OCI-LY1 (cell line): Measurements from ENCODE around the gene SAAL1.

ENCODE experiments used
- H2AFZ ChIP-seq: fragments of 200-600 bp; sonication (generic), shearing (Covaris generic); 2 replicates; pipeline ENCODE4 v1.6.0; 2014; ENCODE audit warnings: antibody characterized with exemption, mild to moderate bottlenecking, low read length
- H3F3A ChIP-seq: fragments of 200-600 bp; sonication (generic), shearing (Covaris generic); 2 replicates; pipeline ENCODE4 v1.6.0; 2014; ENCODE audit warnings: mild to moderate bottlenecking, antibody characterized with exemption, low read length, moderate library complexity; ENCODE audit not compliant: insufficient read depth
- H3K27ac ChIP-seq: fragments of 200-600 bp; sonication (generic); 2 replicates; pipeline ENCODE4 v1.5.1; 2014; ENCODE audit warnings: low read length, mixed run types, mild to moderate bottlenecking, low read depth; ENCODE audit not compliant: poor library complexity, severe bottlenecking
- H3K27me3 ChIP-seq: fragments of 200-600 bp; sonication (generic); 2 replicates; pipeline ENCODE4 v1.6.0; 2014; ENCODE audit warnings: antibody characterized with exemption, mild to moderate bottlenecking, low read length, moderate library complexity; ENCODE audit not compliant: insufficient read depth
- H3K36me3 ChIP-seq: fragments of 200-600 bp; sonication (generic); 2 replicates; pipeline ENCODE4 v1.6.1; 2014; ENCODE audit warnings: mild to moderate bottlenecking, antibody characterized with exemption, low read length, moderate library complexity, mixed read lengths; ENCODE audit not compliant: insufficient read depth
- H3K4me1 ChIP-seq: fragments of 200-600 bp; sonication (generic); 2 replicates; pipeline ENCODE4 v1.5.1; 2014; ENCODE audit warnings: mild to moderate bottlenecking, low read length, moderate library complexity; ENCODE audit not compliant: insufficient read depth, severe bottlenecking
- H3K4me2 ChIP-seq: fragments of 200-600 bp; sonication (generic), shearing (Covaris generic); 2 replicates; pipeline ENCODE4 v1.6.1; 2014; ENCODE audit warnings: low read length
- H3K4me3 ChIP-seq: fragments of 200-600 bp; sonication (generic); 2 replicates; pipeline ENCODE4 v1.5.1; 2014; ENCODE audit warnings: low read length, low read depth, mild to moderate bottlenecking, mixed read lengths; ENCODE audit not compliant: poor library complexity, severe bottlenecking
- H3K79me2 ChIP-seq: fragments of 200-600 bp; shearing (Covaris generic); 2 replicates; pipeline ENCODE4 v1.6.1; 2016; ENCODE audit warnings: mixed run types, low read length, mixed read lengths; ENCODE audit not compliant: insufficient read depth
- H3K9ac ChIP-seq: fragments of 200-600 bp; sonication (generic), shearing (Covaris generic); 2 replicates; pipeline ENCODE4 v1.6.1; 2014; ENCODE audit warnings: mild to moderate bottlenecking, low read length, mixed read lengths
- H3K9me2 ChIP-seq: fragments of 200-600 bp; sonication (generic), shearing (Covaris generic); 2 replicates; pipeline ENCODE4 v1.6.1; 2014; ENCODE audit warnings: low read depth, mild to moderate bottlenecking, low read length, mixed read lengths
- H3K9me3 ChIP-seq: fragments of 200-600 bp; shearing (Covaris generic); 2 replicates; pipeline ENCODE4 v1.6.1; 2014; ENCODE audit warnings: low read length, mixed read lengths
- H4K20me1 ChIP-seq: fragments of 200-600 bp; sonication (generic), shearing (Covaris generic); 2 replicates; pipeline ENCODE4 v1.6.0; 2016; ENCODE audit warnings: mild to moderate bottlenecking, low read length; ENCODE audit not compliant: insufficient read depth
- CTCF ChIP-seq: fragments of 200-600 bp; sonication (generic), shearing (Covaris generic); IDR thresholded peaks from 2 replicates; pipeline ENCODE4 v1.5.1; 2017; ENCODE audit warnings: mild to moderate bottlenecking, antibody characterized with exemption, low read length, moderate library complexity, mixed read lengths
- EZH2 ChIP-seq: fragments of 200-600 bp; sonication (generic), shearing (Covaris generic); IDR thresholded peaks from 2 replicates; pipeline ENCODE4 v1.8.0; 2017; ENCODE audit warnings: borderline replicate concordance, mixed run types, mild to moderate bottlenecking, antibody characterized with exemption, low read length, moderate library complexity, mixed read lengths

The SAAL1 gene

DNA sequence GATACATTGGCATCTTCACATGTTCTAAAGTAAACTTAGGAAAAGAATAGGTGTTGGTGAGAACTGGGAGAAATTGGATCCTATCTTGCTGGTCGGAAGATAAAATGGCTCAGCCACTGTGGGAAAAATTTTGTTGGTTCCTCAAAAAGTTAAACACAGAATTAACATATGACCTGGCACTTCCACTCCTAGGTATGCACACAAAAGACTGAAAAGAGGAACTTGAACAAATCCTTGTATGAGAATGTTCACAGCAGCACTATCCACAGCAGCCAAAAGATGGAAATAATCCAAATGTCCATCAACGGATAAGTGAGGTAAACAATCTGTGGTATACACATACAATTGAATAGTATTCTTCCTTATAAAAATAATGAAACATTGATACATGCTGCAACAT, 55.0 kb downstream of the SAAL1 start:
- Histone ChIP-seq H3K9ac (no peak overlapping the region), H3K27ac (no peak overlapping the region), H4K20me1 (no peaks in the 10 kb centered on the region), H3K4me2 (no peak overlapping the region), H3K27me3 (peaks cover 6% of the 10 kb centered on the region; the same call in 1 of the 2 replicates), H3K9me3 (no peaks in the 10 kb centered on the region), H2AFZ (no peak overlapping the region), H3F3A (no peaks in the 10 kb centered on the region), H3K9me2 (no peaks in the 10 kb centered on the region), H3K36me3 (no peaks in the 10 kb centered on the region), H3K79me2 (no peaks in the 10 kb centered on the region), H3K4me1 (no peaks in the 10 kb centered on the region), H3K4me3 (no peak overlapping the region)
- no peak for TF ChIP-seq EZH2
- TF ChIP-seq CTCF: no peak

- Histone ChIP-seq H3K4me3 (no peak within 1 kb of the TSS), H3K79me2 (no peaks in the 10 kb centered on the region), H3K9me2 (no peaks in the 10 kb centered on the region), H3K27me3 (peaks cover 6% of the 10 kb centered on the region; the same call in 1 of the 2 replicates), H3K4me1 (no peaks in the 10 kb centered on the region), H4K20me1 (no peaks in the 10 kb centered on the region), H3K27ac (no peak within 1 kb of the TSS), H3K9me3 (no peaks in the 10 kb centered on the region), H3K4me2 (no peak within 1 kb of the TSS), H3F3A (no peaks in the 10 kb centered on the region), H2AFZ (no peak within 1 kb of the TSS), H3K36me3 (no peaks in the 10 kb centered on the region), H3K9ac (no peak within 1 kb of the TSS)
- no peak for TF ChIP-seq CTCF
- no peak for TF ChIP-seq EZH2
Observed at GRCh38 chr11:18046116-18046777, 59.6 kb downstream of the SAAL1 start, which contains the start of gene TPH1. TPH1 (minus strand) TSS chr11:18046269; CDS start chr11:18040762, 5,507 bp downstream.

DNA sequence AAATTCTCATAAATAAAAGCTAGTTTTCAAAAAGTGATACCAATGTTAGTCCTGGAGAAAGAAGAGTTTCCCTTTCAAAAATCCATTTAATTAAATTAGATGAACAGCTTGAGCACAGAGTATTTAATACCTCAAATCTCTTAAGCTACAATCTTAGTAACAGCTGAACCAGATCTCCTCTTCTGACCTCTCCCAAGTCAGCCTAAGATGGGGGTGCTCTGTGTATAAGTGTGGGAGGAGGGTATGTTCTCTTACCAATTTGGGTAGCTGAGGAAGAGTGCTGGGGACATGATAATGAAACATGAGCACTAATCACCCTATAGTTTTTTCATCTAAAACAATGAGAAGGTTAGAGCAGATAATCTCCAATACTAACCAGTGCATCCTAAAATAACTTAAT, 69.4 kb downstream of the SAAL1 start:
- no peak overlapping the region for H3K9ac ChIP-seq
- no peak for TF ChIP-seq CTCF
- H2AFZ ChIP-seq: no peak overlapping the region
- H3K27ac ChIP-seq: no peak overlapping the region
- H3F3A ChIP-seq: no peaks in the 10 kb centered on the region
- no peak overlapping the region for H3K4me2 ChIP-seq
- H3K4me3 ChIP-seq: no peak overlapping the region
- no peaks in the 10 kb centered on the region for H3K4me1 ChIP-seq
- H3K36me3 ChIP-seq: no peaks in the 10 kb centered on the region
- no peaks in the 10 kb centered on the region for H3K9me3 ChIP-seq
- no peaks in the 10 kb centered on the region for H4K20me1 ChIP-seq
- H3K9me2 ChIP-seq: no peaks in the 10 kb centered on the region
- no peaks in the 10 kb centered on the region for H3K27me3 ChIP-seq
- no peaks in the 10 kb centered on the region for H3K79me2 ChIP-seq
